Gastrocnemius medialis (tissue), 4 donors: ENCODE results near the gene HGFAC.
"Not testable (repeated sequence)": the region's sequence is repeated elsewhere in the genome, so short reads cannot be mapped to it uniquely, and the experiment has no call there.

Experiments
- CTCF ChIP-seq, 5 experiments: fragments of 450-650 bp in 3 of 5; fragments of 200-600 bp in 2 of 5; sonication (generic) in 2 of 5; IDR thresholded peaks in 4 of 5; conservative IDR thresholded peaks in 1 of 5; 1 replicate in 4 of 5; 2 replicates in 1 of 5; pipeline ENCODE4 v1.5.1; 2016 to 2019; ENCODE audit warnings: antibody characterized with exemption in 5 of 5, mild to moderate bottlenecking in 3 of 5, moderate library complexity in 3 of 5
- POLR2A ChIP-seq, 2 donors: fragments of 450-650 bp; IDR thresholded peaks; one replicate each; pipeline ENCODE4 v1.6.1; 2017; ENCODE audit warnings: antibody characterized with exemption in 2 of 2, mild to moderate bottlenecking in 2 of 2, moderate library complexity in 2 of 2

- not testable (repeated sequence) for TF ChIP-seq CTCF (IDR thresholded peaks at IDR 0.05 in 4 of 5, conservative IDR thresholded peaks at IDR 0.05 in 1 of 5); POLR2A (IDR thresholded peaks at IDR 0.05)
These were observed 13.8 kb downstream of the HGFAC start for GRCh38 chr4:3455596-3455995.
